ENCODE measurements around the gene THOC6. TPM values are rescaled to one million over a fixed set of nuclear protein-coding genes. Genes with fewer than 3 reads are reported as not detected.

Gene THOC6
- total and polyA plus RNA-seq, 9 of the 15 experiments (the other 6 are each of a cell fraction or from before 2014, with no cell fraction given) = 2.5 to 65.4 (median 42.3) TPM

GRCh38 chr16:3023669-3024478, at the start of gene THOC6, which contains the start of gene HCFC1R1 (continued):
- TF ChIP-seq PML (IDR thresholded peaks at IDR 0.05; ENCODE audit: low read length) (peak; percentile 71), DNMT1 (IDR thresholded peaks at IDR 0.05) (peak; percentile 72; the same call in 1 of the 2 replicates), NCOA6 (IDR thresholded peaks at IDR 0.05) (peak; percentile 81), RBM22 (IDR thresholded peaks at IDR 0.05; ENCODE audit: low read depth, low read length, poor library complexity, severe bottlenecking) (peak; percentile 90), CSDE1 (IDR thresholded peaks at IDR 0.05) (no peak), TOE1 (IDR thresholded peaks at IDR 0.05; ENCODE audit: borderline replicate concordance) (peak; percentile 88; the same call in 1 of the 2 replicates), TOE1 (CRISPR knock-in tag; IDR thresholded peaks at IDR 0.05; ENCODE audit: borderline replicate concordance, low read depth) (no peak), SNIP1 (IDR thresholded peaks at IDR 0.05; ENCODE audit: low read depth) (no peak), BCL6 (CRISPR knock-in tag; IDR thresholded peaks at IDR 0.05) (no peak), MEIS2 (IDR thresholded peaks at IDR 0.05; ENCODE audit: partially characterized antibody) (no peak), RCOR1 (IDR thresholded peaks at IDR 0.05; ENCODE audit: borderline replicate concordance in 1 of 2, low read depth in 2 of 2, low read length in 2 of 2) (no peak; a peak in 1 of 4 replicates), MAFF (IDR thresholded peaks at IDR 0.05; ENCODE audit: low read length) (no peak), MBD1 (CRISPR knock-in tag; IDR thresholded peaks at IDR 0.05) (no peak), RNF2 (IDR thresholded peaks at IDR 0.05) (peak; percentile 76; the same call in 1 of the 2 replicates), MIER1 (IDR thresholded peaks at IDR 0.05; ENCODE audit: low read depth) (0 out of 2 replicates have a peak, but pooled peaks have one; percentile 52), ZBTB17 (CRISPR knock-in tag; IDR thresholded peaks at IDR 0.05) (peak; percentile 86), RAD21 (CRISPR knock-in tag; conservative IDR thresholded peaks at IDR 0.05 in 1 of 2, IDR thresholded peaks at IDR 0.05 in 1 of 2) (peak in 1 of 2 experiments; percentile 8; a peak in 1 of 4 replicates), SUPT5H (IDR thresholded peaks at IDR 0.05) (peak; percentile 95), E2F8 (IDR thresholded peaks at IDR 0.05; ENCODE audit: low read depth, partially characterized antibody) (peak; percentile 60), E2F6 (IDR thresholded peaks at IDR 0.05; ENCODE audit: borderline replicate concordance in 1 of 2, extremely low read depth in 1 of 2, insufficient read depth in 1 of 2, insufficient read length in 1 of 2, low read depth in 1 of 2, low read length in 1 of 2, poor library complexity in 1 of 2, severe bottlenecking in 1 of 2) (peak; percentile 87 to 90), THRAP3 (IDR thresholded peaks at IDR 0.05; ENCODE audit: borderline replicate concordance) (no peak; the same call in 1 of the 2 replicates), ZNF165 (CRISPR knock-in tag; IDR thresholded peaks at IDR 0.05; ENCODE audit: borderline replicate concordance) (no peak), XRCC3 (IDR thresholded peaks at IDR 0.05) (no peak), TBL1XR1 (IDR thresholded peaks at IDR 0.05; ENCODE audit: low read length in 2 of 2) (peak; percentile 8 to 81; a peak in 2 of 4 replicates)

Measured in K562 (cell line).